NCI-H526 (cell line): Measurements from ENCODE around the gene DIRAS1.
A peak's percentile ranks its signal among the peaks of the same experiment; 100 is the strongest.

Experiments used
- DNase-seq, 2 experiments: peaks; one replicate each; lab custom pipeline; 2025; lab: John Stamatoyannopoulos, UW

The DIRAS1 gene

GRCh38 chr19:2720777-2721569 lies at the start of gene DIRAS1:
Gene DIRAS1 (minus strand): TSS chr19:2721372. CDS start chr19:2717806, 3,566 bp downstream.
- DNase-seq = peak in 1 of 2 experiments; percentile 22

GRCh38 chr19:2770055-2771013 lies 49.2 kb upstream of the DIRAS1 start:
- DNase-seq = no peak

- DNase-seq = no peak
These were observed 48.0 kb upstream of the DIRAS1 start for GRCh38 chr19:2769218-2769617.

- DNase-seq = no peak
These were observed 47.4 kb upstream of the DIRAS1 start for GRCh38 chr19:2768365-2769132.

GRCh38 chr19:2767688-2768087 lies 46.5 kb upstream of the DIRAS1 start:
- DNase-seq = no peak

GRCh38 chr19:2766594-2767372 lies 45.6 kb upstream of the DIRAS1 start:
- DNase-seq = no peak

- DNase-seq = no peak
These were observed 44.2 kb upstream of the DIRAS1 start for GRCh38 chr19:2765376-2765775.

GRCh38 chr19:2764945-2765344 lies 43.8 kb upstream of the DIRAS1 start:
- DNase-seq = no peak

GRCh38 chr19:2763687-2764086 lies 42.5 kb upstream of the DIRAS1 start:
- no peak for DNase-seq

- DNase-seq = no peak
These were observed 41.8 kb upstream of the DIRAS1 start for GRCh38 chr19:2762783-2763496.

GRCh38 chr19:2761876-2762782 lies 41.0 kb upstream of the DIRAS1 start:
- DNase-seq = no peak

- no peak for DNase-seq
These were observed 40.1 kb upstream of the DIRAS1 start for GRCh38 chr19:2761309-2761677.

GRCh38 chr19:2759965-2760364 lies 38.8 kb upstream of the DIRAS1 start:
- no peak for DNase-seq

- DNase-seq = no peak
These were observed 38.2 kb upstream of the DIRAS1 start for GRCh38 chr19:2759362-2759761.

- no peak for DNase-seq
These were observed 37.6 kb upstream of the DIRAS1 start for GRCh38 chr19:2758601-2759313.

GRCh38 chr19:2756921-2757881 lies 36.0 kb upstream of the DIRAS1 start:
- no peak for DNase-seq

- DNase-seq = no peak
These were observed 35.3 kb upstream of the DIRAS1 start for GRCh38 chr19:2756477-2756876.

GRCh38 chr19:2755811-2756210 lies 34.6 kb upstream of the DIRAS1 start:
- DNase-seq = no peak
